GM15510 (cell line): ENCODE results near the gene IKZF1.

Experiments
- POLR2A ChIP-seq: IDR thresholded peaks from 3 replicates; pipeline ENCODE4 v1.6.1; 2011; ENCODE audit warnings: borderline replicate concordance; ENCODE audit not compliant: insufficient read length; ENCODE audit errors: extremely low read depth

Gene IKZF1

DNA sequence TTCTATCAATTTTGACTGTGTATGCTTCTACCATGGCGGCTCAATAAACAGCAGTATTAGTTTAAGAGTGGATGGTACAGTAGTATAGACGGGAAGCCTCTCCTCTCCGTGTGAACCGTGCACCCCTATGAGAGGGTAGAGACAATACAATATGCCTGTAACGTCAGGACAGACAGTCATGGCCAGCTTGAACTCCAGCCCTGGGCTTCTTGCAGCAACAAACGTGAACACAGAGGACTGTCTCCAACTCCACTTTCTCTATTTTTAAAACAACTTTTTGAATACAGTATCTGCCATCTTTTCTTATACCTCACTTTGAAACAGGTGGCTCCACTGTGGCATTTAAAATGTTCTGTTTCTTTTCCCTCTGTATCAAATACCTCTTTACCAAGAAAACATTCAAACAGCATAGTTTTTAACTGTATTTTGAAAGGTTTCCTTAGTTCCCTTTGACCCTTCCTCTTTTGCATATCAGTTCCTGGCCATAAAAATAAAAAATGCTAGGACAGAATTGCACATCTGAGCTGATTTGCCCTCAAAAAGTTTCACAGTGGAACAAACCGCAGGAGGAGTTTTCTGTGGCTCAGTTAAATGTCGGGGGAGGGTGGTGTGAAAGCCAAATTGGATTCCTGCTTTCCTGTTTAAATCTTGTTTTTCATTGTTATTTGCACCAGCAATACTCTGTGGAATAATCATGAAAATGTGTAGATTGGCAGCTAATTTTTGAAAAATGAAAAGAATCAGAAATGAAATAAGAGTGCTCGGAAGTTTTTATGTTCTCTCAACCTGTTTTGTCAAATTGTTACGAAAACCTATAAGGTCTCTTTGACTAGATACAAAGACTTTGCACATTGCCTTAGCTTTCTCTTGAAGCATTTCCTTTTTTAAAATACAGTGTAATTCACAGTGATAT is 8.0 kb downstream of the IKZF1 start:
- no peak for TF ChIP-seq POLR2A

- TF ChIP-seq POLR2A: no peak
Measured at GRCh38 chr7:50314836-50315592, 10.5 kb downstream of the IKZF1 start.

DNA sequence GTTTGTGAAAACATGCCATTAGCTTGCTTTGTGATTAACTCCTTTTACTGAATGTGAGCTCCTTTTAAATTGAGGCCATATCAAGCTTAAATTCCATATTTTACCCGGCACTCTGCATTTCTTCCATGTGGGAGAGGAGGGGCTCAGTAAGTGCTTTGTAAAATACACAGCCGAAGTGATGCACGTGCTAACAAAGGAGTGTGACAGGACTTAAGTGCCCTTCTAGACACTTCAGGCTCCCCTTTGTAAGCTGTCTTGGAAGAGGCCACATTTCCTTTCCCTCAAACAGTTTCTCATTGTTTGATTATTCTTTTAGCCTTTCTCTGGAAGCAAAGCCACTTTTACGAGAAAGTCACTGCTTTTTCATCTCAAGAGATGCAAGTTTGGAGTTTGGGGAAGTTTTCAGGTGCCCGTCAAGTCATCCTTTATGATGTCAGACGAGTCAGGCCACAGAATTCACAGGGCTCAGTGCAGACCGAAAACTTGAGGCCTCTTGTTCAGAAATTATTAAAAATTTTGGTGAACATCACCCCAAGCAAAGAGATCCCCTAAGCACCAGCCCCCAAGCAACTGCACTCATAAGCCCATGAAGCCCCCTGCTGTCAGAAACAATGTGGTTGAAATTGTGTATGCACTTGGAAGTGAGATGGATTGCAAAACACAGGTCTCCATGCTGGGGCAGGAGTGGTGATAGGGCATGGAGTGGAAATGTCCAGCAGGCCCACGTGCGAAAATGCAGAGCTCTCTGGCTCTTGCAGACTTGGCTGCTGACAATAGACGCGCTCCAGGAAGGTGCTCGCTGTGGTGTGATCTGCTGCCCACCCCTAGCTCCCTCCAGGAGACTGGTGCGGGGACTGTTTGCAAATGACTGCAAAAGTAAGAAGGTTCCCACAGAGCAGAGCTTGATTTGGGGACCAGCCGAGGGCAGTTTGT is 11.5 kb downstream of the IKZF1 start:
- TF ChIP-seq POLR2A: no peak

GRCh38 chr7:50317221-50317678 is 12.7 kb downstream of the IKZF1 start:
- no peak for TF ChIP-seq POLR2A

GRCh38 chr7:50317697-50318669 is 13.5 kb downstream of the IKZF1 start:
- TF ChIP-seq POLR2A: no peak

- TF ChIP-seq POLR2A: no peak
Measured at GRCh38 chr7:50321487-50322067, 17.1 kb downstream of the IKZF1 start.

DNA sequence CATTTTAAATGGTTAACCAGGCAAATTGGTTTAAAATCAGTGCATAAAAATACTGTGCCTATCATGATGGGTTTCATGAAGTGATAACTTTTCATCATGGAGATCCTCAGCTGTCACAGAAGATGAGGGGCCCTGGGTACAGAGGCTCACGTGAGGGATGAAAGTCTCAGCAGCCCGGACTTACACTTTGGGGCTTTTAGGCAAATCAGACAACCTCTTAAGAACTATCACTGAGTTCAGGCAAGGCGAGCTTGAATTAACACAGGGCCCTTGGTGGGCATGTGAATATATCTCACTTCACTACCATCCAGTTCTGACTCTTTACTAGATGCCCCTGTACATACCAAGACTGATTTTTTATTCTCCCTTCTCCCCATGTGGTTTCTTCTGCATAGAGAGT is 19.6 kb downstream of the IKZF1 start:
- TF ChIP-seq POLR2A: no peak

GRCh38 chr7:50327443-50327842 is 22.9 kb downstream of the IKZF1 start:
- no peak for TF ChIP-seq POLR2A

- TF ChIP-seq POLR2A: no peak
Measured at GRCh38 chr7:50329775-50330174, 25.3 kb downstream of the IKZF1 start.

DNA sequence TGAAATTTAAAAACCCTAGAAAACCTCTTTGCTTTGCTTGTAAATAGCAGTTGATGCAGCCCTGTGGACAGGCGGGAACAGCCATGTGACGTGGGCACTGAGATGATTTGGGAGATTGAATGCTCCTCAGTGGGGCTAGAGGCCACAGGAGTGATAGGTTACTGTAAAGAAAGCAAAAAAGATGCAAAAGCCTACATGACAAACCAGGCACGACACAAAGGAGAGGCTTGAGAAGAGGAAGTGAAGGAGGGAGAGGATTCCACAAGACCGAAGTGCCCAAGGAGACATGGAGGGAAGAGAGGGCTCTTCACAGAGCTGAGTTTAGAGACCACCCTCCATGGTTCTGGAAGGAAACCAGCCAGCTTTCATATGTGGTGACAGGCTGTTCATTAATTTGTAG is 25.7 kb downstream of the IKZF1 start:
- no peak for TF ChIP-seq POLR2A

DNA sequence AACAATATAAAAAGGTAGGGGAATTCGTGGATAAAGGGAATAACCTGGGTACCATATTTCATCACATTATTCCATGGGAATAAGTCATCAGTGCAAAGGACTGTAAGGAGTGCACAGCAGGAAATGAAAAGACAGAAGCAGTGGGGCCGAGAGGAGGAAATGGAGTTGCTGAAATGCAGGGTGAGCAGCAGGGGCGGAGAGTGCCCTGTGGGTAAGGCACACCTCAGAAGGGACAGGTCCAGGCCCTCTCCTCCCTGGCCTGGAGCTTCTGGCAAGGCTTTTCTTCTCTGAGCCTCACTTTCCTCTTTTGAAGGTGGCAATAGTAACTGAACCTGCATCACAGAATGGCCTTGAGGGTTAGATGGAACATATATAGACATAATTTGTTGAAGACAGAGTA is 26.2 kb downstream of the IKZF1 start:
- TF ChIP-seq POLR2A: no peak

GRCh38 chr7:50331564-50332208 is 27.2 kb downstream of the IKZF1 start:
- no peak for TF ChIP-seq POLR2A
